NCI-H1694 (cell line): ENCODE results near the gene ACYP1.

Experiments
- DNase-seq: peaks from one replicate; lab custom pipeline; 2025; lab: John Stamatoyannopoulos, UW

Gene ACYP1

DNA sequence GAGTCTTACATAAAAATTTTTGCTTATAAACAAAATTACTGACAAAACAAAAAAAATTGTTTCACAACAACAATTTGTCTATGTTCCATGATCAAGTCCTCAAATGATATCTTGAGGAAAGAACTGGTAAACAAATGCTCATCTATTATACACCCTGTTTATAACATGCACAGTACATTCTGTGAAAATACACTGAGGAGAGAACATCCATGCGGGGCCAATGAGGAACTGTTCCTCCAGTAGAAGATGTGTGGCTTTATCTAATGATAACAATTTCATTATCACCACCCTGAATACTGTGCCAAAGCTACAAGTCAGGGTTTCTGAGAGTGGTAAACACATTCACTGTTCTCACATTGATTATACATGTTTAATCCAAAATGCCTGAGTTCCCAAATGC is 23.3 kb downstream of the ACYP1 start:
- no peak for DNase-seq

DNA sequence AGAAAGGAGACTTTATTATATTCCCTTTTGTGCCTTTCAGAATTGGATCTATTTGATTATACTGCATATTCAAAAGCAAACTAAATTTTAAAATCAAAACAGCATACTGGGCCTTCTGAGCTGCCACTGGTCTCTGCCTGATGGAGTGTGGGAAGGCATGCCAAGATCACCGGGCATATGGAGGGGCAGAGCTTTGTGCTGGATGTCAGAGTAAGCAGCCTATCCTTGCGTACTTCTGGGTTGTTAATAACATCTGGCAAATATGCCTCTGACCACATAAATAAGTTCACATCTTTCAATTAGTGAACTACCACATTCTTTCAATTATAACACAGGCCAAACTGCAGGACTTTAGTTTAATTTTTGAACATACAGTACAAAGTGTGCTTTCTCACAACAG is 30.9 kb downstream of the ACYP1 start:
- DNase-seq: peak; percentile 65

GRCh38 chr14:75030147-75030546 is 33.7 kb downstream of the ACYP1 start:
- DNase-seq: no peak

- DNase-seq: no peak
Observed at GRCh38 chr14:75025876-75026275, 37.9 kb downstream of the ACYP1 start.

DNA sequence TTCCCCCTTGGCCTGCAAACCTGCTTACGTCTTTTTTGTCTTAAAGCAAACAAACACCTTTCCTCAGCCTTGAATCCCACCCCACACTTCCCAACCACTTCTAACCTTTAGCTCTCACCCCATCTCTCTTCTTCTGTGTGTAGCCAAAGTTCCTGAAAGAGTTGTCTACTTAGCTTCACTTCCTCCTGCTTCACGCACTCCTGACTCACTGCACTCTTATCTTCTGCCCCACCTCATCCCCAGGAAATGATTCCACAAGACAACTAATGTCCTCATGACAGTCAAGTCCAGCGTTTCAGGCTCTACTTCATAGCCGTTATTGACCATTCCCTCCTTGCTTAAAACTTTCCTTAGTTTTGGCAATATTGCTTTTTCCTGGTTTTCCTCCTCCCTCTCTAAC is 38.7 kb downstream of the ACYP1 start:
- no peak for DNase-seq

- no peak for DNase-seq
Observed at GRCh38 chr14:75023108-75023507, 40.7 kb downstream of the ACYP1 start.

- peak; percentile 37 for DNase-seq
Observed at GRCh38 chr14:75022655-75023054, 41.2 kb downstream of the ACYP1 start.

- DNase-seq: no peak
Observed at GRCh38 chr14:75018694-75019093, 45.1 kb downstream of the ACYP1 start.

- no peak for DNase-seq
Observed at GRCh38 chr14:75016815-75017214, 47.0 kb downstream of the ACYP1 start.

- DNase-seq: no peak
Observed at GRCh38 chr14:75015496-75015895, 48.3 kb downstream of the ACYP1 start.

DNA sequence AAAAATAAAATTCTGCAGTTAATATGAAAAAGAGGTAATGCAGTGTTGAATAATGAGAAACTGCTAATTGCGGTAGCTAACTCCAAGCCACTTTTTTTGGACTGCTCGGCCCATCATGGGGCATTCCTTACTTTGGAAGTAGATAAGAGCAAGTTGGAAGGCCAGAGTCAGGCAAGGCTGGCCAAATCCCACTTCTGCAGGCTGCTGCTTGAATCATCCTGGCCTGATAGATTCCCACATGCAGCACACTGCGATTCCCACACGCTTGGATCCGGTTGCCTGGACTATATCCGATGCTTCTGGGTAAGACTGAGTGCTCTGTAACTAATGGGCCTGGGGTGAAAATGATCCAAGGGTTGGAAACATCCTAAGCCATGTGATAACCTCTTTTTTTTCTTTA is 50.5 kb downstream of the ACYP1 start:
- DNase-seq: no peak

GRCh38 chr14:75011356-75011994 is 52.3 kb downstream of the ACYP1 start:
- DNase-seq: no peak

- no peak for DNase-seq
Observed at GRCh38 chr14:75010472-75011093, 53.2 kb downstream of the ACYP1 start.

DNA sequence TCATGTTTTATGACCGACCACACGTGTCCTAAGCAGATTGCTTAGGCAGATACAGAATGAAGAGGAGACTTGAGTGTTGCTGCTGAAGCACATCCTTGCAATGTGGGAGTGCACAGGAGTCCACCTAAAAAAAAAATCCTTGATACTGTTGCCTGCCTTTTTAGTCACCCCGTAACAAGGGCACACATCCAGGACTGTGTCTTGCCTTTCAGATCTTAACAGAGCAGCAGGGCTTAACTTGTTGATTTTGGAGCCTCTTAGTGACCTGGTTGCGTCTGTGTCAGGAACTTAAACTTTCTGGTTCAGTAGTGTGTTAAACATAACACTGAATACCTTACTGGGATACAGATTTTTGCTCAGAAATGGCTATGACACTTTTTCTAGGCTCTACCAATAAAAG is 54.6 kb downstream of the ACYP1 start:
- no peak for DNase-seq

- DNase-seq: no peak
Observed at GRCh38 chr14:75005357-75005756, 58.5 kb downstream of the ACYP1 start.

GRCh38 chr14:75003250-75004027 is 60.4 kb downstream of the ACYP1 start:
- no peak for DNase-seq
